RPMI8226 (cell line): ENCODE results near the gene SDK1.

Experiments
- DNase-seq: peaks from one replicate; pipeline ENCODE4 v3.0.0-alpha.2; 2015

The SDK1 gene

GRCh38 chr7:4097001-4097609 lies 796.1 kb downstream of the SDK1 start:
- no peak for DNase-seq

GRCh38 chr7:4098169-4098568 lies 797.1 kb downstream of the SDK1 start:
- no peak for DNase-seq

- DNase-seq = no peak
These were observed 798.6 kb downstream of the SDK1 start for GRCh38 chr7:4099651-4100050.

- DNase-seq = no peak
These were observed 799.1 kb downstream of the SDK1 start for GRCh38 chr7:4100148-4100547.

- no peak for DNase-seq
These were observed 799.6 kb downstream of the SDK1 start for GRCh38 chr7:4100691-4101090.

- peak; percentile 83 for DNase-seq
These were observed 801.3 kb downstream of the SDK1 start for GRCh38 chr7:4102231-4102841.

- peak; percentile 79 for DNase-seq
These were observed 802.5 kb downstream of the SDK1 start for GRCh38 chr7:4103352-4104091.

- peak; percentile 6 for DNase-seq
These were observed 806.8 kb downstream of the SDK1 start for GRCh38 chr7:4107839-4108238.

- peak; percentile 73 for DNase-seq
These were observed 807.9 kb downstream of the SDK1 start for GRCh38 chr7:4108951-4109350.

GRCh38 chr7:4109481-4110110 lies 808.5 kb downstream of the SDK1 start:
- DNase-seq = peak; percentile 18

- DNase-seq = no peak
These were observed 809.4 kb downstream of the SDK1 start for GRCh38 chr7:4110438-4110837.

GRCh38 chr7:4111166-4111565 lies 810.1 kb downstream of the SDK1 start:
- DNase-seq = no peak

- DNase-seq = no peak
These were observed 812.2 kb downstream of the SDK1 start for GRCh38 chr7:4113271-4113670.

- DNase-seq = no peak
These were observed 812.9 kb downstream of the SDK1 start for GRCh38 chr7:4113976-4114375.

GRCh38 chr7:4115442-4115841 lies 814.4 kb downstream of the SDK1 start:
- DNase-seq = no peak

GRCh38 chr7:4115941-4116610 lies 815.0 kb downstream of the SDK1 start:
- no peak for DNase-seq

GRCh38 chr7:4119848-4120247 lies 818.8 kb downstream of the SDK1 start:
- no peak for DNase-seq

- no peak for DNase-seq
These were observed 822.3 kb downstream of the SDK1 start for GRCh38 chr7:4123346-4123745.

- DNase-seq = peak; percentile 27
These were observed 822.8 kb downstream of the SDK1 start for GRCh38 chr7:4123823-4124222.

GRCh38 chr7:4124556-4125477 lies 823.8 kb downstream of the SDK1 start:
- no peak for DNase-seq

- no peak for DNase-seq
These were observed 827.0 kb downstream of the SDK1 start for GRCh38 chr7:4127909-4128560.
